ENCODE measurements around the gene MACF1.

- no peak for TF ChIP-seq POLR2A (IDR thresholded peaks at IDR 0.05)
- TF ChIP-seq, protein P1, sequence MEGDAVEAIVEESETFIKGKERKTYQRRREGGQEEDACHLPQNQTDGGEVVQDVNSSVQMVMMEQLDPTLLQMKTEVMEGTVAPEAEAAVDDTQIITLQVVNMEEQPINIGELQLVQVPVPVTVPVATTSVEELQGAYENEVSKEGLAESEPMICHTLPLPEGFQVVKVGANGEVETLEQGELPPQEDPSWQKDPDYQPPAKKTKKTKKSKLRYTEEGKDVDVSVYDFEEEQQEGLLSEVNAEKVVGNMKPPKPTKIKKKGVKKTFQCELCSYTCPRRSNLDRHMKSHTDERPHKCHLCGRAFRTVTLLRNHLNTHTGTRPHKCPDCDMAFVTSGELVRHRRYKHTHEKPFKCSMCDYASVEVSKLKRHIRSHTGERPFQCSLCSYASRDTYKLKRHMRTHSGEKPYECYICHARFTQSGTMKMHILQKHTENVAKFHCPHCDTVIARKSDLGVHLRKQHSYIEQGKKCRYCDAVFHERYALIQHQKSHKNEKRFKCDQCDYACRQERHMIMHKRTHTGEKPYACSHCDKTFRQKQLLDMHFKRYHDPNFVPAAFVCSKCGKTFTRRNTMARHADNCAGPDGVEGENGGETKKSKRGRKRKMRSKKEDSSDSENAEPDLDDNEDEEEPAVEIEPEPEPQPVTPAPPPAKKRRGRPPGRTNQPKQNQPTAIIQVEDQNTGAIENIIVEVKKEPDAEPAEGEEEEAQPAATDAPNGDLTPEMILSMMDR (IDR thresholded peaks at IDR 0.05 in 4 of 5, conservative IDR thresholded peaks at IDR 0.05 in 1 of 5): no peak
Measured at GRCh38 chr1:39348278-39348677, 143.8 kb downstream of the MACF1 start.

Data from gastrocnemius medialis (tissue), 4 donors.